ENCODE measurements around the gene GLI3. TPM values are rescaled to one million over a fixed set of nuclear protein-coding genes. Genes with fewer than 3 reads are reported as not detected.

Gene GLI3
- total RNA-seq, 1 donor from 2014 or later: 1.0 TPM

DNA sequence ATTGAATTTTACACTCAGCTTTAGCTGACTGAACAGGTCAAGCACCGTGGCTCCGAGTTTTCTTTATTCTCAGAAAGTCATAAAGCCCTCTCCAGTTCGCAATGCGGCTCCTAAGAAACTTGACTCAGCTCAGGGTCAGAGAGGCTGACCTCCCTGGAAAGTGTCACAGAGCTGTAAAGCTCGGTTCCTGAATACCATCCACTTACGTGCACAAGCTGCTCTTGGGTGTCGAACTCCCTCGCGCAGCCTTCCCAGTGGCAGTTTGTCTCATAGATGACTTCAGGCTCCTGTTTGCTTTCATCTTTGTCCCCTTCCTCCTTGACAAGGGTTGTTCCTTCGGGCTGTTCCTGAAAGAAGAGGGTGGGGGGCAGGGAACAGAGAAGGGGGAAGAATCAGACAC, 213.7 kb downstream of the GLI3 start:
- DNase-seq: no peak

DNA sequence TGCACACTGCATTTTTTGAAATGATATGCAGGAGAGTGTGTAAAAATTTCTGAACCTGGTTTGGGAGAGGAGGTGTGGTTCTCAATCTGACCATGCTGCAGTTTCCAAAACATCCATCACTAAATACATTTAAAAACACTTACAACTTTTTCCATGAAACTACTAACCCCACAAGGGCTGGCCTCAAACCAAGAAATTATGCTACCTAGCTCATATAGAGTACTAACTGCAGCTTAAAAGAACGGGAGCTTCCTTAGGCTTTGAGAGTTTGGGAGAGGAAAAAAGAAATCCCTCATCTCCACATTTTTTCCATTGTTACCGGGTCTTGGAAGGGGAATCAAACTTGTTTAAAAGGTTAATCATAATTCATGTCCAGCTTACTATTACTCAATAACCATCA, 214.2 kb downstream of the GLI3 start:
- DNase-seq: no peak

DNA sequence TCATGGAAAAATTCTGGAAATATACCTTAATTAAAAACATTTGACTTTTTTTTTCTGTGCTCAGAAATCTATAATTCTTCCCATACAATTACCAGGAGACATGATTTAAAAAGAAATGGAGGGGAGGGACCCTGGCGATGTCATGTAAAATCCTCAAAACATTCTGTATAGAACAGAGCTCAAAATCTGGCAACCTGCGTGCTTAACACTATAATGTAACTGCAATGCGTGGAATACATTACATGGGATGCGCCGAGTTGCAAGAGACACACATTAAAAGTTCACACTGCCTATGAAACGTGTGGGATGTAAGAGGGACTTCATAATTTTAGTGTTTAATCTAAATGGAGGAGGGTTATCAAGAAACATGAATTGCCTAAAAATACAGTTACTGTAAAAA, 215.0 kb downstream of the GLI3 start:
- no peak for DNase-seq

DNA sequence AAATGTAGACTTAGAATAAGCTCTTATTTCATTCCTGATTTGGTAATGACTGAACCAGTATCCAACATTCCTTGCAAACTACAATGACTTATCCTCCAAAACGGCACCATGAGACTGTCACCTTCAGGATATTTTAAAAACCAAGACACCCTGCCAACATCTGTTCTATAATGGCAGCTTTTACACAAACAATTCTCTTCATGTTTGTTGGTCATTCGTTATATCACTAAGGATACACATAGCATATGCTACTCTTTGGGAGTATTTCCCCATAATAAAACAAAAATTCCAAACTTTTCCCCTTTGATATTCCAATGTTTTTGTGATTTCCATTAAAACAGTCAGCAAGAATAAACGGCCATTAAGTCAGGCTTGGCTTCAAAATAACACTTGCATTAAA, 215.4 kb downstream of the GLI3 start:
- DNase-seq: no peak

DNA sequence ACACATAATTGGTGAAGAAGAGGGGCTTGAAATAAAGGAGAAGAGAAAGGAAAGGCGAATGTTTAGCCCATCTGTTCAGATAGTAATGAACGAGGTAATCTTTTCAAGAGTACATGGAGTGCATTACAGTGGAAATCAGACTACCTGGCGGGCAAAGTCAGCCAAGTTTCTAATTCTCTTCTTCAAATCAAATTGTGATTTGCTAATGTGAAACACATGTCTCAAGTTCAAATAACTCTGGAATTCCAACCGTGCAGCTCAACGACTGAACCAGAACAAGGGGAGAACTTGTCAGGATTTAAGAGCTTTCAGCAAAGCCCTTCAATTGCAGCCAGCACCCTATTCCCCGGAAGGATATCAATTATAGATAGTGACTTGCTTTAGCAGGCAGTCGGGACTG, 216.9 kb downstream of the GLI3 start:
- DNase-seq: no peak

DNA sequence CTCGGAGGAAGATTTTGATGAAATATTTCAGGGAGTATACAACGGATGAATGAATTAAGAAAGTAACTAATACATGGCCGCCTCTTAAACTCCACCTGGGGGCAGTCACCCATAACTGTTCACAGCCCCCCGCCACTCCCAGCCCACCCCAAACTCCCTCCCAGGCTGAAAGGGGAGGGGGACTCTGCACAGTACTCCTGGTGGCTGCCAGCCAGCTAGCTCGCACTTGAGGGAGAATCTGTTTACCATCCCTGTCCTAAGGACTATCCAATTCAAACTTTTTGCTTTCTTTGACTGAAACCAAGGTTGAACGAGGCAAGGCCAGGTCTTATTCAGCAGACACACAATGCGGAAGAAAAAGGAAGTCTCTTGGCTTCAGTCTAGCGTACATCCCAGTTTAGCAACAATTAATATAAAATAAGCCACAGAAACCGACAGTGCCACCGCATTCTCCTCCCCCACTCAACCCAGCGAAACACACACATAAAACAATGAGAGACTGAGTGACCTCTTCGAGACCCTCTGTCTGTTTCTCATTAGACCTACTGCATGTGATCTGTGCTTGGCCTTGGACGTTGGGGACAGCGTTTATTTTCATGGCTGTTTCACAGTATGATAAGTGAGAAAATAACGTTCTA, 219.5 kb downstream of the GLI3 start:
- no peak for DNase-seq

DNA sequence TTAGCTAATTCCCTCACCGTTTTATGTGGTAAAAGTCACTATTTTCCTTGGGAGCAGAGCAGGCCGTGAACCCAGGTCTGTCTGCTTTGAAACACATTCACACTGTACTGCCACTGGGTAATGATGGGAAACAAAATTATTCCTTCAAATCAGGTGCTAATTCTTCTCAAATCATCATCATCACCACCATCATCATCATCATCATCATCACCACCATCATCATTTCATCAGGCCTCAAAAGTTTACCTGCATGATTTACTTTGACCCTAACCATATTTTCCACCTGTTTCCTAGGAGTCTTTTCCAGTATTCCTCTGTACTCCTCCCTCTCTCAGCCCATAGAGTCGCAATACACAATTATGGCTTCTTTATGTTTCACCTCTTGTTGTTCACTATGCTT, 220.5 kb downstream of the GLI3 start:
- no peak for DNase-seq

DNA sequence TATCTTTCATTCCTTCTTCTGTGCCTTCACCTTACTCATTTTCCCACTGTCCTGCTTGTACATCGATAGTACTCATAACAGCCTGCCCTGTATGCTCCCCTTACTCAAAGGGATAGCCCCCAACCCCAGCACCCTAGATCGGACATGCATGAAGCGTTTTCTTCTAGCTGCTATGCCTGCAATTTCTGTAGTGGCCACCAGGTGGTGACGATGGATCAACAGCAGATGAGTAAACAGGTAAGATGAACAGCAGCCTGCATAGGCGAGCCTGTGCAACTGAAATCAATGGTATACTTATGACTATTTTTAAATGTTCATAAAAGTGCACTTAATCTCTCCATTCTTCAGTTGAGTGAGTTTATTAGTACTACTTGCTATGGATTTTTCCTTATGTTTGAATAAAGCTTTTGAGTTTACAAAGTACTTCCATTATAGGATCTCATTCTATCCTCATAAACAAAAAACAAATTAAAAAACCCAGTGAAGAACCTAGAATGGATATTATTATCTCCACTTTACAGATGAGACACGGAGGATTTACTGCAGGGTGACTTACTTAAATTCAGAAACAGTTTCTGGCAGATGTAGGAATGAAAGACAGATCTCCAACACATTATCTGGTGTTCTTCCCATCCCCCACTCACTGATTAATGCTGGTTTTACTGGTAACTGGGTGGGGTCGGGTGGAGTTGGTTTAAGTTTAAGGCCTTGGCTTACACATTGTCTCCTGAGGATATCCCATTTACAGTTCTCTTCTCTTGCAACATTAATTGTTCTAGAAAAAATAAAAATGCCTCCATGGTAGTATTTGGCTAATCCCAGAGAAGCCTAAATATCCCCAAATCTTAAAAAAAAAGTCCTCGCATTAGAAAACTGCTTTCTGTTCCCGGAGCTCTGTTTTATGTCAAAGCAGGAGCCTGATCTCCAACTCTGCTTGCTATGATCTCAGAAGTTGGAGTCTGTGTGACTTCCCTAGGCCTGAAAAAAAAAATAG, 222.1 kb downstream of the GLI3 start:
- DNase-seq: peak; percentile 62

DNA sequence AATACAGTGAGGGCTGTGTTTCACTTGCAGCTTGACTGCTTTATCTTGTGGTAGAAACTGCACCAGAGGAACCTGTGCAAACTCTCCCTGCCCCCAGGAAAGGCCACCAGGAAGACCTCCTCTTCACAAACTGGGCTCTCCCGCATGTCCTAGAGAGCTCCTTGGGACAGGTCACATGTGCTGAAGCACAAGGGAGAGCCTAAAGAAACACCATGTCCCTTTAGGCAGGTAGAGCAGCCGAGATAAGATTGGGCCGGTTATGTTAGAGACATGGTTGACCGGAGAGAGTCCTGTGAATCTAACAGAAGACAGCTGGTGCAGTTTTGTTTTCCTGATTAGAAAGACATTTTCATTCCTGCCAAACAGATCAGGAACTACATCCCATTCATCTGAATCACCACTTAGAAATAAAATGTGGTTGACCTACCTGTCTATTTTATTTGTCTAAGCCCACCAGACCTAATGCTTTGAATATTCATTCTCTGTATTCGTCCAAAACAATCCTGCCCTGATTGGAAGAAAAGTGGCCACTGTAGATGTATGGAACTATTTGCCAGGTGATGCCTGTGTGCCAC, 224.1 kb downstream of the GLI3 start:
- DNase-seq: no peak

DNA sequence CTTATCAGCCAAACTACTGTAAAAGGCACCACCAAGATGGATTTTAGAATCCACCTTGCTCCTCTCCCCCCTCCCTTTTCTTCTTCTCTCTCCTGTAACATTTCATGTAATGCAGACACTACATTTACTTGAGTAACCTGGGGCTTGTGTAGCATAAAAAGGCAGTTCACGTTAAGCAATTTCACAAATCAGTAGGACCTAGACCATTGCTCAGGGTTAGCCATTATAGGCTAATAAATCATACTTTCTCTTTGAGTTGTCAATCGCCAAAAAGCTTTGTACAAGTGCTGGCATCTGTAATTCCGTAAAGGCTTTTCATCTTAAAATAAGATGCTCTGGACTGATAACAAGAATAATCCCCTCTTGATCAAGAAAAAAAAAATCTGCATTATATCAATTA, 224.7 kb downstream of the GLI3 start:
- DNase-seq: no peak

DNA sequence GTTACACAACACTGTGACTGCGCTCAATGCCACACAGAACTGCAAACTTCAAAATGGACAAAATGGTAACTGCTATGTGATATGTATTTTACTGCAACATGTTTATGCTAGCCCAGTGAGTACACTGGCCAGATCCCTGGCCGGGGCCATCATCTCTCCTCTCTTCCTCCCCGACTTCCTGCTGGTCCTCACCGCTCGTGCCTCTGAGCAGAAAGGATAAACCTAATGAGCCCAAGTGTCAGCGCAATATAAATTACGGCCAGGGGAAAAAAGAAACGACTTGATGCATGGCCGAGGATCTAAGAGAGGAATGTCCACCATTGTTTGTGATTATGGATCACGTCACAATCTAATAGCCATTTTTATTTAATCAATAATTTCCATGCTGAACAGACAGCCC, 225.2 kb downstream of the GLI3 start:
- DNase-seq: no peak

DNA sequence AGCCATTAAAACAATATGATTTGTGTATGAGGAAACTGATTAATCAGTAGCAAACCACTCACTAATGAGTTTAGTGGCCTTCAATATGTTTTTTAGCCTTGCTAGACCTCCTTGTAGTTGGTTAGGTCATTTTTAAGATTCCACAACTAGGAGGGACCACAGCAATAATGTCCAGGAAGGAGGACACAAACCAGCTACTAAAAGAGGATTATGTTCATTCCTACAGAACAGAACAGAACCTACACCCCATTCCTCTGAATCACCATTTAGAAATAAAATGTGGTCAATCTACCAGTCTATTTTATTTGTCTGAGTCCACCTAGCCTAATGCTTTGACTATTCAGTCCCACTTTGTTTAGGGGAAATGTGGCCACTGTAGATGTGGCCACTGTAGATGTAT, 226.3 kb downstream of the GLI3 start:
- no peak for DNase-seq

DNA sequence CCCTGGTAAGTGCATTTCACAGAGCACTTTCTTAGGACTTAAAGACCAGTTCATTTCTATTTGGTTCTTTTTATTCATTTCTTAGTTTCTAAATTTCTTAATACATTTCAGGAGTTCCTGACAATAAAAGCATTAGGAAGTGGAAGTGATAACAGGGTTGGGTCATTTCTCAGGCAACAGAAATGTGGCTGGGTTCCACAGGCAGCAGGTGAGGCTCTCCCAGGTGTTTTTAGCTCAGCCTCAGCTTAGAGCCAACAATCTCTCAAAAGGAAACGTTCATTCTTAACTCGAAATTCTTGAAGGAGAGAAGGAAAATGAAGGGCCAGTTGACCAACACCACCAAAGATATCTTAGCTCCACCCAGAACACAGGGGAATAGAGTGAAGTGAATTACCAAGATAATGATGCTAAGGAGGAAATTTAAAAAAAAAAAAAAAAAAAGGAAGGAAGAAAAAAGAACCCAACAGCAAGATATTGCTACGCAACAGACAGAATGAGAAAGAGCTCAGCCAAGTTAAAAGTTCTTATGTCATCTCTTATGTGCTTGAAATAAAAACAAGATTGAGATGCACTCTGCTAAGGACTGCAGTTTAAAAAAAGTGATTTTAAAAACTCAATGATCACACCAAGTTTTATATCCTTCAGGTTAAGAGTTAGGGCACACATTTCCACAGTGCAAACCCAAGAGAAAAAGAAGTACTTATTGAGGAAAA, 230.1 kb downstream of the GLI3 start:
- no peak for DNase-seq

DNA sequence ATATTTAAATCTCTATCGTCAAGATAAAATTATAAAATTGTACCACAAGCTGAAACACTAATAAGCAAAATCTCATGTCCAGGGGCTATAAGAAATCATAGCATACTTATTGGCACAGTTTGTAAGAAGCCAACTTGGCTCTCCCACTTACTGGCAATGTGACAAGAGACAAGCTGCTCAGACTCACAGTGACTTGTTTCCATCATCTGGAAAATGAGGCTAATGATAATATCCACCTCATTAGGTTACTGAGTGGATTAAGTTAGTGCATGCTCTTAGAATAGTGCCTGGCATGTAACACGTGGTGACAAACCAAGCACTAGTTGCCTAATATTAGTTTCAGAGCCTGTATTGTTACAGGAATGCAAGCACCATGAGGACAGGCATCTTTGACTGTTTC, 234.4 kb downstream of the GLI3 start:
- no peak for DNase-seq

DNA sequence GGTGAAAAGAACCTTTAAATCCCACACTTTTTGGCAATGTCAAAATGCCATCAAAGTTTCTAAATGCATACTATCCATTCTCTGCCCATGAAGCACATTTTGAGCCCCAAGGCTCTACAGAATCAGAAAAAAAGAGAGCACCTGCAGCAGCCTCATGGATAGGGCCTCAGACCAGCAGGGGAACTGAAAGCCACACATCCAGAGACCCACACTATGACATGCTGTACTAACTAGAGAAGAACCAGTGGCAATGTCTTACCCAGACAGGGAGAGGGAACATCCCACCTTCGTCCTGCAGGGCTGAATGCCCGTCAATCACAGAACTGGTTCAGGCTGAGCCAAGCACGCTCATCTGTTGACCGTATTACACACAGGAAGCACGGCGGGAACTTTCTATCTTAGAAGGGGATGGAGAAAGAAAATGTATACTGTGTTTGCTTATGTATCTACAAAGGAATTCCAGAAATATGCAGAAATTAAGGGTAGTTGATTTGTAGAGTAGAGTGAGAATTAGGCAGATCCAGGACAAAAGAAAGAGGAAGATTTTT, 237.2 kb downstream of the GLI3 start:
- DNase-seq: no peak

DNA sequence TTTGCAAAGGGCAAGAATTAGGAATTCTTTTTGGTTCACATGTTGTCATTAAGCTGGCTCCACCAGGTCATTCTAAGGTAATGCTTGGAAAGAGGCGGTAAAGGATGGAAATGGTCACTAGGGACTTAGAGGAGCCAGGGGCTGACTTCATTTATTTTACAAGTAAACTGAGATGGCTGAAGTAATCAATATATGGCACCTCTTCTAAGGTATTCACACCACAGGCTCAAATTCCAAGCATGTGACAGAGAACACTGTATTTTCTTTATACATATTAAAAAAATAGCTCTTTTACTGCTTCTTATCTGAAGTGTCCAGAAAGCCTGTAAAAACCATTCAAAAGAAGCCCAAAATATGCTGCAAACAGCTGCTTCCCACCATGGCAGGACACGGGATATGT, 239.0 kb downstream of the GLI3 start:
- no peak for DNase-seq

DNA sequence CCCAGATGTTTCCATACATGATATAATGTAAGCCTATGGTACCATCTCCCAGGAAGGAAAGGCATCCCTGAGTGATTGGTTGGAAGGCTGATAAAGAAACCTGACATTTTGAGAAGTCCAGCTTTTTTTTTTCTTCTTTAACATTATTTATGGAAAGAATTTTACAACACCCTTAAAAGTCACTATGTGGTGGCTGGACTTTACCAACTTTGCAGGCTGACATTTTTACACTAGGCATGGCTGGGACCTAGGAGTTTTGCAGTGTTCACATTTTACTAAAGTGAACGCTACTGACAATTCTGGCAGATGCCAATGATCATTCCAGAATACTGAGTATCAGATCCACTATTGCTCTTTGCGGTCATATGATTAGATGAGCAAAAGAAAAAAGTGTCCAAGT, 239.9 kb downstream of the GLI3 start:
- DNase-seq: no peak

DNA sequence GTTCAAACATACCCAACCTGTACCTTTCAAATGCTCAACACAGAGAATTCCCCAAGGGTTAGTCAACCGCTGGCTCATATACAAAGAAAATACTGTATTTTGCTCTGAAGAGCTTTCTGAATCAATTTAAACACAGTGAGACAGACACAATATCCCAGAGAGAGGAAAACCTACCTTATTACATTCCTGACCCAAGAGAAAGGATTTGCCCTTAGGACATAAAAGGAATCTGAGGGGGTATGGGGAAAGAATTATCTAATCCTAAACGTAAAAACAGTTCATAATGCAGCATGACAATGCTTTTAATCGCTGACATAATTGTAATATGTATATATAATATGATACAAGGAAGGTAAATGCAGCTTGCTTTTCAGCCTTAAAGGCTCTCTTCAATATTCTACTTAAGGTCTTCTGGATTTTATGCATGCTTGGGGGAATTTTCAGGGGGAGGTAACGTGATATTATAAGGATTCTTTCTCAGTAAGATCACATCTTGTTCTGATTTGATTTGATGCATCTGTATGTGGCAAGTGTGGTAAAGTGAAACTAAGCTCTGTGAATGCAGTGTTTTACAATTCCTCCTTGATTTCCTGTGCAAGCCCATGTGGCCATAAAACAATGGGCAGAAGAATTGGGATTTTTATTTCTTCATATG, 240.5 kb downstream of the GLI3 start:
- DNase-seq: peak; percentile 47

DNA sequence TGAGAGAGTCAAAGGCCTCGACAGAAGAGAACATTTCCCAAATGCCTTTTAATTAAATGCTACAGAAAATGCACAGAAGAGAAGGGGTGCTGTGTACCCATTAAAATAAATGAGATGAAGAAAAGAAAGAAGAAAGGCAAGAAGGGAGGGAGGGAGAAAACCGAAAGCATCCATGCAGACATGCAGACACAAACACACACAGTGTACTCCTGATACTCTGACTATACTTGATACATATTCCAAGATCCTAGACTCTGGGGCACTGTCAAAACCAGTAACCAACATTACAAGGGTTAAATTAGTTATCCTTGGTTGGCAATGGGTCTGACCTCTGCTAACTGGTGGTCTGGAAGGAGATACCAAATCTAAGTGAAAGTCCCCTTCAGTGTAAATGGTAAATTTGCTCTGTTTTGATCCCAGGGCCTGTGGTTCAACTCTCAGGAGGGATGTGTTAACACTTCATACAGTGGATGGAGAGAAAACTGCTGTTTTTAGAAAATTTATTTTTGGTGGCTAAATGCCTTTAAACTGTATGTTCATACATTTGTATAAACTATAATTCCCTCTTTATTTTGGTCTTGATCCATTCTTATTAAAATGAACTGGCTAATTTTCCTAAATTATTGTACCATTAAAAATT, 241.3 kb downstream of the GLI3 start:
- no peak for DNase-seq

DNA sequence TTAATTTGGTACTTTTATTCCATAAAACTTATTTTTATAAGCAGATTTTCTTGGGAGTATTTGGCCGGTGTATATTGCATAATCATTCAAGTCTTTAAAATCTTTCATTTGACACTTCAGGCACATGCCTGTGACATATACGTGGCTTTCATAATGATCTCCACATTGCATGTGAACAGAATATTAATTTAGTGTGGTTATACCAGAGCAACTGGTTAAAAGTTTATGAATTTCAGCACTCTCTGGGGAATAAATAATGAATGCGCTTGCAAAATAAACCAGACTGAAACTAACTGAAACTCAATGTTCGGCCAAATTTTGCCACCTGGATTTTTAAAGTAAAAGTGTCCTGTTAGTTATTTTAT, 242.3 kb downstream of the GLI3 start:
- no peak for DNase-seq

DNA sequence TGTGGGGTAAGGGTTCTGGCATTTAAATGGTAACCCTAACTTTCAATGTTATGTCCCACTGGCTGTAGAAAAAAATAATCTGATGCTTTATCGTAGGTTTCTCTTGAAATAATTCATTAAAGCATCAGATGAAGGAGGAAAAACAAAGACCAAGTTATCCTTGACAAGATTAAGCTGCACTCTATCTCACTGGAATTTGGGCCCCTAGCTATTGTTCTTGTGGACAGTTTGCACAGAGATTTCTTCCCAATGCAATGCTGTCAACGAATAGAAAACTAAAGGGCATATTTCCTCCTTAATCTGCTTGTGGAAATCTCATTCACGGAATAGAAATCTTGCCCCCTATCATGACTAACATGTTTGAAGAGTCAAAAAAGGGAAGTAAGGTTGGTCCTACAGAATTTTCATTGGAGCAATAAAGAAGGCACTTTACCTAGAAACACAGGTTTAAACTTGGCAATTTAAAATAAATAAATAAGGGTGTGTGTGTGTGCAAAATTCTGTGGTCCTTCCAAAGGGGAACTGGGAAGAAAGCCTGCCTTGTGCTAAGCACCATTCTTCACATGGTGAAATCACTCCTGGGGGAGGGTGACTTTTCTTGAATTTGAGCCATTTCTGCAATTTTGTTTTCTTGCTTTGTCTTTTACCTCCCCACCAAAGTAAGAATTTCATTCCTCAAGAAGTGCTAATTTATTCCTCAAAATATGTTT, 242.8 kb downstream of the GLI3 start:
- no peak for DNase-seq

All from dermis blood vessel endothelial cell (primary cell).